ENCODE data around the gene CNTNAP5.

Gene CNTNAP5

DNA sequence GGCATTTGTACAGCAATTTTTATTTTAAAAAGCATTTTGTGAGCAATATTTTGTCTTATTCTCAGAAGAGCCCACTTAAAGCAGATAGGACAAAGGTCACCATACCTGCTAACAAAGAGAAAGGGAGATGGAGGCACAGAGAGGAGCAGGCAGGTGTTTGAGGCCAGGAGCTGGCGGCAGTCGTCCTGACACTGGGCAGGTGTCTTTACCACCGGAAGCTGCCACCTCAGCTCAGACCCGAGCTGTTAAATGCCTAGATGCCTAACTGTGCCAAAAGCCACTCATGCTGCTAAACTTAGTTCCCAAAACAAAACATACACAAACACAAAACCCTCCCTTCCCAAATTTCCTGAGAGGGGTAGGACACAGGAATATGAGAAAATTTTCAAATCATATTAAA, 120.9 kb downstream of the CNTNAP5 start:
- Histone ChIP-seq H3K9ac (ENCODE audit: low read length) (no peak overlapping the region), H4K91ac (ENCODE audit: low read depth, low read length) (no peak overlapping the region), H3K27me3 (ENCODE audit: insufficient read depth, low read length) (no peaks in the 10 kb centered on the region), H3K79me2 (ENCODE audit: control insufficient read depth, insufficient read depth, low read length, poor library complexity) (no peaks in the 10 kb centered on the region), H2BK5ac (ENCODE audit: low read depth, low read length, poor library complexity) (no peak overlapping the region), H4K8ac (ENCODE audit: low read depth, low read length) (no peak overlapping the region), H3K4me2 (ENCODE audit: low read length) (no peak overlapping the region), H3K4ac (ENCODE audit: low read depth, low read length) (no peak overlapping the region), H3K4me3 (ENCODE audit: low read depth, low read length) (no peak overlapping the region), H3K36me3 (ENCODE audit: control insufficient read depth in 1 of 2, insufficient read depth in 2 of 2, low read length in 2 of 2) (no peaks in the 10 kb centered on the region), H2BK12ac (ENCODE audit: low read length) (no peak overlapping the region), H3K23ac (ENCODE audit: low read length) (no peak overlapping the region), H3K14ac (ENCODE audit: low read length) (no peak overlapping the region), H3K9me3 (ENCODE audit: insufficient read depth, low read depth, low read length) (no peaks in the 10 kb centered on the region), H3K18ac (ENCODE audit: low read length) (no peak overlapping the region), H2AK5ac (ENCODE audit: low read length) (no peak overlapping the region), H3K79me1 (ENCODE audit: low read length) (no peaks in the 10 kb centered on the region), H2AFZ (ENCODE audit: insufficient read depth, low read length, poor library complexity) (no peak overlapping the region), H3K27ac (ENCODE audit: low read depth, low read length) (no peak overlapping the region), H4K12ac (ENCODE audit: low read depth, low read length) (no peak overlapping the region), H3K4me1 (ENCODE audit: control insufficient read depth in 1 of 2, insufficient read depth in 2 of 2, low read length in 2 of 2) (no peaks in the 10 kb centered on the region), H2BK120ac (ENCODE audit: insufficient read depth, low read length, poor library complexity) (no peak overlapping the region)
- DNase-seq: no peak
- WGBS (ENCODE audit: extremely low coverage, insufficient coverage, insufficient read length): no CpG with 5 or more reads among the region's 4 CpGs

DNA sequence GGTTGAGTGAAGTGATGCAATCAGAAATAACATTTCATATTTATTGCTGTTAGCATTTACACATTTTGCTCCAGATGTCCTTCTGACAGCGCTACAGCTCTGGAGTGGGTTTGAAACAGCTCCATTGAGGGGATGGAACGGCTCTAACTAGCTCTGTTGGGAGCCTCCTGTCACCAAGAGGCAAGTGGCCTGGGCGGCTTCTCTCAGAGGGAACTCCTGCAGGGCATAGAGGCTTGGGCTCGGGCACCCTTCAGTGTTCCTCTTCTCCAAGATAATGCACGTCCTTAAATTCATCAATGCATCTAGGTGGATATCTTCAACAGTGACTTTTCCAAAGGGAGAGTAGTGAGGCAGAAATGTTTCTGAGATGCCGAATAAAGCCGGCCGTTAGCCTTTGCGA, 122.5 kb downstream of the CNTNAP5 start:
- Histone ChIP-seq H2BK12ac (ENCODE audit: low read length) (no peak overlapping the region), H3K14ac (ENCODE audit: low read length) (no peak overlapping the region), H3K27ac (ENCODE audit: low read depth, low read length) (no peak overlapping the region), H3K4me2 (ENCODE audit: low read length) (no peak overlapping the region), H3K9ac (ENCODE audit: low read length) (no peak overlapping the region), H2AK5ac (ENCODE audit: low read length) (no peak overlapping the region), H3K18ac (ENCODE audit: low read length) (no peak overlapping the region), H3K4me1 (ENCODE audit: control insufficient read depth in 1 of 2, insufficient read depth in 2 of 2, low read length in 2 of 2) (no peaks in the 10 kb centered on the region), H4K91ac (ENCODE audit: low read depth, low read length) (no peak overlapping the region), H3K4ac (ENCODE audit: low read depth, low read length) (no peak overlapping the region), H3K27me3 (ENCODE audit: insufficient read depth, low read length) (no peaks in the 10 kb centered on the region), H3K36me3 (ENCODE audit: control insufficient read depth in 1 of 2, insufficient read depth in 2 of 2, low read length in 2 of 2) (no peaks in the 10 kb centered on the region), H2BK120ac (ENCODE audit: insufficient read depth, low read length, poor library complexity) (no peak overlapping the region), H3K79me1 (ENCODE audit: low read length) (no peaks in the 10 kb centered on the region), H3K79me2 (ENCODE audit: control insufficient read depth, insufficient read depth, low read length, poor library complexity) (no peaks in the 10 kb centered on the region), H4K8ac (ENCODE audit: low read depth, low read length) (no peak overlapping the region), H3K23ac (ENCODE audit: low read length) (no peak overlapping the region), H2BK5ac (ENCODE audit: low read depth, low read length, poor library complexity) (no peak overlapping the region), H3K9me3 (ENCODE audit: insufficient read depth, low read depth, low read length) (no peaks in the 10 kb centered on the region), H4K12ac (ENCODE audit: low read depth, low read length) (no peak overlapping the region), H3K4me3 (ENCODE audit: low read depth, low read length) (no peak overlapping the region), H2AFZ (ENCODE audit: insufficient read depth, low read length, poor library complexity) (no peak overlapping the region)
- DNase-seq: no peak
- WGBS (ENCODE audit: extremely low coverage, insufficient coverage, insufficient read length): no CpG with 5 or more reads among the region's 9 CpGs

- no peak overlapping the region for H2BK12ac ChIP-seq (ENCODE audit: low read length)
- no peak overlapping the region for H4K91ac ChIP-seq (ENCODE audit: low read depth, low read length)
- H4K12ac ChIP-seq (ENCODE audit: low read depth, low read length): no peak overlapping the region
- H3K27ac ChIP-seq (ENCODE audit: low read depth, low read length): no peak overlapping the region
- no peak overlapping the region for H2BK120ac ChIP-seq (ENCODE audit: insufficient read depth, low read length, poor library complexity)
- H3K36me3 ChIP-seq (ENCODE audit: control insufficient read depth in 1 of 2, insufficient read depth in 2 of 2, low read length in 2 of 2): no peaks in the 10 kb centered on the region
- no peak overlapping the region for H2AK5ac ChIP-seq (ENCODE audit: low read length)
- WGBS (ENCODE audit: extremely low coverage, insufficient coverage, insufficient read length): no CpG with 5 or more reads among the region's 6 CpGs
- H3K4ac ChIP-seq (ENCODE audit: low read depth, low read length): no peak overlapping the region
- no peak overlapping the region for H3K4me3 ChIP-seq (ENCODE audit: low read depth, low read length)
- DNase-seq: no peak
- no peaks in the 10 kb centered on the region for H3K79me1 ChIP-seq (ENCODE audit: low read length)
- no peak overlapping the region for H3K18ac ChIP-seq (ENCODE audit: low read length)
- H2BK5ac ChIP-seq (ENCODE audit: low read depth, low read length, poor library complexity): no peak overlapping the region
- H2AFZ ChIP-seq (ENCODE audit: insufficient read depth, low read length, poor library complexity): no peak overlapping the region
- H4K8ac ChIP-seq (ENCODE audit: low read depth, low read length): no peak overlapping the region
- H3K79me2 ChIP-seq (ENCODE audit: control insufficient read depth, insufficient read depth, low read length, poor library complexity): no peaks in the 10 kb centered on the region
- H3K9ac ChIP-seq (ENCODE audit: low read length): no peak overlapping the region
- no peaks in the 10 kb centered on the region for H3K9me3 ChIP-seq (ENCODE audit: insufficient read depth, low read depth, low read length)
- no peaks in the 10 kb centered on the region for H3K4me1 ChIP-seq (ENCODE audit: control insufficient read depth in 1 of 2, insufficient read depth in 2 of 2, low read length in 2 of 2)
- no peak overlapping the region for H3K4me2 ChIP-seq (ENCODE audit: low read length)
- no peaks in the 10 kb centered on the region for H3K27me3 ChIP-seq (ENCODE audit: insufficient read depth, low read length)
- H3K23ac ChIP-seq (ENCODE audit: low read length): no peak overlapping the region
- H3K14ac ChIP-seq (ENCODE audit: low read length): no peak overlapping the region
Observed at GRCh38 chr2:124149571-124149970, 124.5 kb downstream of the CNTNAP5 start.

DNA sequence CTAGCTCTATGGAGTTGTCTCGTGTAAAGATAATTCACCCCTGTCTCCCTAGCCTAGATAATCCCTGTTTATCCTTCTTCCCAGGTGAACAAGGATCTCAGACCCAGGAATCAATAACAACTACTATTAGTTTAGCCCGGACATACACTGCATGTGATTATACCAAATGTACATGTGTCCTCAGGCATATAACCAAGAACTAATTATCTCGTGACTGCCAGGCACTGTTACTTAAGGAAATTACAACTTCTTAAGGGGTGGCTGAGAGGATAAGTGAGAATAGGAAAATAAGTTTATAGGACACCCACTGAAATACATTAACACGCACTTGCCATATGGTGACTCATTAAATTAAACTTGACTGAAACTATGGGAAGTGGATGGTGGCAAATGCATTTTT, 126.6 kb downstream of the CNTNAP5 start:
- Histone ChIP-seq H4K91ac (ENCODE audit: low read depth, low read length) (no peak overlapping the region), H3K14ac (ENCODE audit: low read length) (no peak overlapping the region), H3K4me2 (ENCODE audit: low read length) (no peak overlapping the region), H4K12ac (ENCODE audit: low read depth, low read length) (no peak overlapping the region), H2AFZ (ENCODE audit: insufficient read depth, low read length, poor library complexity) (no peak overlapping the region), H2BK5ac (ENCODE audit: low read depth, low read length, poor library complexity) (no peak overlapping the region), H3K23ac (ENCODE audit: low read length) (no peak overlapping the region), H2BK120ac (ENCODE audit: insufficient read depth, low read length, poor library complexity) (no peak overlapping the region), H2AK5ac (ENCODE audit: low read length) (no peak overlapping the region), H3K79me1 (ENCODE audit: low read length) (no peaks in the 10 kb centered on the region), H3K18ac (ENCODE audit: low read length) (no peak overlapping the region), H3K9me3 (ENCODE audit: insufficient read depth, low read depth, low read length) (no peaks in the 10 kb centered on the region), H3K36me3 (ENCODE audit: control insufficient read depth in 1 of 2, insufficient read depth in 2 of 2, low read length in 2 of 2) (no peaks in the 10 kb centered on the region), H2BK12ac (ENCODE audit: low read length) (no peak overlapping the region), H4K8ac (ENCODE audit: low read depth, low read length) (no peak overlapping the region), H3K79me2 (ENCODE audit: control insufficient read depth, insufficient read depth, low read length, poor library complexity) (no peaks in the 10 kb centered on the region), H3K4me3 (ENCODE audit: low read depth, low read length) (no peak overlapping the region), H3K9ac (ENCODE audit: low read length) (no peak overlapping the region), H3K27me3 (ENCODE audit: insufficient read depth, low read length) (no peaks in the 10 kb centered on the region), H3K4ac (ENCODE audit: low read depth, low read length) (no peak overlapping the region), H3K27ac (ENCODE audit: low read depth, low read length) (no peak overlapping the region), H3K4me1 (ENCODE audit: control insufficient read depth in 1 of 2, insufficient read depth in 2 of 2, low read length in 2 of 2) (no peaks in the 10 kb centered on the region)
- DNase-seq: no peak
- no CpG with 5 or more reads among the region's 4 CpGs for WGBS (ENCODE audit: extremely low coverage, insufficient coverage, insufficient read length)
